Activated T-helper 1 cell treated with anti-CD3 and anti-CD28 coated beads, Interleukin-12 subunit alpha, Interleukin-12 subunit beta, Interleukin-2, Interleukin-4 antibody, amounts not matched to agents 30 ng/mL and 10 ng/mL and 1 ng/mL, durations not matched to agents 14 hours and 24 hours and 36 hours (primary cell): ENCODE results near the gene ACTL7A. TPM values are rescaled to one million over a fixed set of nuclear protein-coding genes. Genes with fewer than 3 reads are reported as not detected.

ENCODE experiments used
- DNase-seq: peaks from one replicate; pipeline ENCODE4 v3.0.0; 2021; ENCODE audit warnings: low spot score
- H3K27ac Mint-ChIP-seq: one replicate; pipeline ENCODE4 v1.8.0; 2021; ENCODE audit warnings: mild to moderate bottlenecking, mixed read lengths
- H3K27me3 Mint-ChIP-seq: one replicate; pipeline ENCODE4 v1.8.0; 2022; ENCODE audit warnings: mild to moderate bottlenecking, moderate library complexity, mixed read lengths; ENCODE audit not compliant: insufficient read depth
- H3K36me3 Mint-ChIP-seq: one replicate; pipeline ENCODE4 v1.8.0; 2021; ENCODE audit warnings: low read depth, mixed read lengths
- H3K4me1 Mint-ChIP-seq: one replicate; pipeline ENCODE4 v1.8.0; 2021; ENCODE audit warnings: low read depth, mixed read lengths
- H3K4me3 Mint-ChIP-seq: one replicate; pipeline ENCODE4 v1.8.0; 2021; ENCODE audit warnings: mild to moderate bottlenecking, moderate library complexity, mixed read lengths
- H3K9me3 Mint-ChIP-seq: one replicate; pipeline ENCODE4 v1.8.0; 2021; ENCODE audit warnings: mixed read lengths
- intact Hi-C: fragments of 100-400 bp; cut with micrococcal nuclease; formaldehyde crosslinking; loops from one replicate; pipeline ENCODE4 v1.15.1; 2024
- total RNA-seq: library from RNA; stranded (reverse); gene quantifications from 2 replicates; pipeline ENCODE4 v1.2.3, GENCODE V29; 2022

ACTL7A gene, protein sequence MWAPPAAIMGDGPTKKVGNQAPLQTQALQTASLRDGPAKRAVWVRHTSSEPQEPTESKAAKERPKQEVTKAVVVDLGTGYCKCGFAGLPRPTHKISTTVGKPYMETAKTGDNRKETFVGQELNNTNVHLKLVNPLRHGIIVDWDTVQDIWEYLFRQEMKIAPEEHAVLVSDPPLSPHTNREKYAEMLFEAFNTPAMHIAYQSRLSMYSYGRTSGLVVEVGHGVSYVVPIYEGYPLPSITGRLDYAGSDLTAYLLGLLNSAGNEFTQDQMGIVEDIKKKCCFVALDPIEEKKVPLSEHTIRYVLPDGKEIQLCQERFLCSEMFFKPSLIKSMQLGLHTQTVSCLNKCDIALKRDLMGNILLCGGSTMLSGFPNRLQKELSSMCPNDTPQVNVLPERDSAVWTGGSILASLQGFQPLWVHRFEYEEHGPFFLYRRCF
- total RNA-seq = not detected in 2 replicates

DNA sequence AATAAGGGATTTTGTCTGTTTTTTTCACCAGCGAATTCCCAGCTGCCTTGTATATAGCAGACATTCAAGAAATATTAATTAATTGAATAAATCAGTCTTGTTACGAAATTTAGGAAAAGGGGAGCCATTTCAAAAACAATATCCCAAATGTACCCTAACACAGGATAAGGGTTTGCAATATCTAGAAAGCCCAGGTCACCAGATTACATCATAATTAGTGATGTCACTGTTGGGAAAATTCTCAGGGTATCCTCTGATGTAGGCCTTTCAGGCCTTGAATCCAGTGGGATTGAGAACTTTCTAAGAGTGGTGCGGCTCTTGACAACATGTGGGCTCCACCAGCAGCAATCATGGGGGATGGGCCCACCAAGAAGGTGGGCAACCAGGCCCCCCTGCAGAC is at the start of gene ACTL7A:
ACTL7A (plus strand) TSS at position 270 of the 400 bp plus-strand sequence; CDS start at position 327, 57 bp downstream.
- Mint-ChIP-seq H3K27ac (no peak within 1 kb of the TSS), H3K4me1 (peaks cover 7% of the 10 kb centered on the region), H3K9me3 (no peaks in the 10 kb centered on the region), H3K36me3 (no peaks in the 10 kb centered on the region), H3K4me3 (no peak within 1 kb of the TSS), H3K27me3 (no peaks in the 10 kb centered on the region)
- no peak for DNase-seq
- intact Hi-C loops = no loop called here

DNA sequence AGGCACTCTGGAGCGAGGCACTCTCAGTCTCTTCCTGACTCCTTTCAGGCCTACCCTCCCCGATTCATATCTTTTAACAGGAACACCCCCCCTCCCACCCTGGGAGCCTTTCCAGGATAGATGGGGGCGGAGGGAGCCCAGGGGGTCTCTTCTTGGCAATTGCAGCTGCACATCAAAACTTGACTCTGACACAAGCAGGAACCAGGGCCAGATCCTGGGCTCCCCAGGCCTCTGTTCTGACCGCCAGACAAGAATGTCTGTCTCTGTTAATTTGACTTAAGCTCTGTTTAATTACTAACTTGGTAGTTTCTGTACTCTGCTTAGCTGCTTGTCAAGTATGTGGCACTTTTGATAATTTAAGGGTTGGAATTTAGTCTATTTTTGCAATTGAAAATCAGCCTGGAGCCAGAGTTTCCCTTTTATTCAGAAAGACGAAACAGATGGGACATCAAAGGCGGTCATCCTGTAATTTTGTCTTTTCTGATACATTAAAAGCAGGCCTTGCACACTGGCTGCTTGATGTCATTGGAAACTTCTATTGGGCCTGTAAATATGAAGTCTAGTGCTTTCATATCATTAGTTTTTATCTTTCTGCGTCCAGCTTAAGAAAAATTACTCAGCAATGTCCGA is 49.6 kb upstream of the ACTL7A start:
- Mint-ChIP-seq H3K9me3 (no peaks in the 10 kb centered on the region), H3K27ac (no peak overlapping the region), H3K4me1 (no peaks in the 10 kb centered on the region), H3K36me3 (no peaks in the 10 kb centered on the region), H3K4me3 (no peak overlapping the region), H3K27me3 (peaks cover 7% of the 10 kb centered on the region)
- intact Hi-C loops = no loop called here
- no peak for DNase-seq

DNA sequence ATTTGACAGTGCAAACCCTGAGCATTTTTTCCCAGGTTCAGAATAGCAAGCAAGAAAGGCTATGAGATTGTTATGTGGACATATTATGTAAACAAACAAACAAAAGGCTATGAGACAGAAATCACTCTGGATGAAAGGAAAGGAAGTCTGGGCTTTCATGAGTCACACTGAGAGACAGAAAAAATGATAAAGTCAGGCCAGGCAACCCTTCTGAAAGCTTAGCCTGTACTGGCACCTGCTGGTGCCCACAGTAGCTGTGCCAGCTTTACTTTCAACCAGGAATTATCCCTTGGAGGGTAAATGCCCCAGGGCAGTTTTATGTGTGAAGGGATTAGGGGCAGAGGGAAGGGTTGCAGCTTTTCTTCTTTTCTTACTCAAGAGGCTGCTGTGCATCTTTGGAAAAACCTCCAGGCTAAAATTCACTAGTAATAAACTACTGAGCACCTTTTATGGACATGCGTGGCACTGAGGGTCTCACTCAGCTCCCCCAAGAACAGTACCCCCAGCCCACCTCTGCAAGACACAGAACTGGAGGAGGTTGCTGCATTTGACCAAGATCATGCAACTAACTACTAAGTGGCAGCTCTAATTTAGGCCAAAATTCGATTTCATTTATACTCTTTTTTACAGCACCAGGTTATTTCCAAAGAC is 48.0 kb upstream of the ACTL7A start:
- Mint-ChIP-seq H3K27me3 (peaks cover 12% of the 10 kb centered on the region), H3K36me3 (no peaks in the 10 kb centered on the region), H3K27ac (no peak overlapping the region), H3K9me3 (no peaks in the 10 kb centered on the region), H3K4me3 (no peak overlapping the region), H3K4me1 (no peaks in the 10 kb centered on the region)
- intact Hi-C loops = no loop called here
- no peak for DNase-seq

DNA sequence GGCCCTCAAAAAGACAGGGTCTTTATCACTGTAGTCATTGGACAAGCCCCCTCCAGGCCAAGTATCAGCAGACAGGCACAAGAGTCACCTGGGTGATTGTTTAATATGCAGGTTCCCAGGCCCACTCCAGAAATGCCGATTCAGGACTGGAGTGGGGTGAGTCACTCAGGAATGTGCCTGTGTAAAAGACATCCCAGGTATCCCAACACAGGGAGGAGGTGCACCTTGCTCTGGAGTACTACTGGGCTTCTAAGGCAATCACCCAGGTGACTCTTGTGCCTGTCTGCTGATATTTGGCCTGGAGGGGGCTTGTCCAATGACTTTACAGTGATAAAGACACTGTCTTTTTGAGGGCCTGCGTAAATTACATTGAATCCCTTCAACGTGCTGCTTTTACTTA is 46.9 kb upstream of the ACTL7A start:
- Mint-ChIP-seq H3K4me1 (no peaks in the 10 kb centered on the region), H3K27me3 (peaks cover 12% of the 10 kb centered on the region), H3K27ac (no peak overlapping the region), H3K9me3 (no peaks in the 10 kb centered on the region), H3K36me3 (no peaks in the 10 kb centered on the region), H3K4me3 (no peak overlapping the region)
- intact Hi-C loops = no loop called here
- no peak for DNase-seq

DNA sequence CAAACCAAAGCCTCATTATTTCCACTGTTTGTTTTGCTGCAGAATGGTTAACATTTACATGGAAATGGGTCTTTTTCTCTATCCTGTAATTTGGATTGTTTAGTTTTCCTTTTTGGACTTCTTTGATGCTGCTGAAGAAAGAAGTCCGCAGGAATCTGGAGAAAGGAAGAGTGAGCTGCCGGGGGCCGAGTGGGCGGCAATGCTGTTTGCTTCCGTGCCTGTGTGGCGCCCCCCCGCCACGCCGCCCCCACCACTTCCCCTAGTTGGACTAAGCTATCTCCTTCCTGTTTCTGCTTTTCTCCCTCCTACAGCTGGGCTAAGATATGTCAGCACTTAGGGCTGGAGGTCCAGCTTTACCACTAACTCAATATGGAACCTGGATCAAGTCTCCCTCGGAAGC is 46.0 kb upstream of the ACTL7A start:
- no peaks in the 10 kb centered on the region for H3K4me1 Mint-ChIP-seq
- DNase-seq = no peak
- H3K36me3 Mint-ChIP-seq = no peaks in the 10 kb centered on the region
- H3K4me3 Mint-ChIP-seq = no peak overlapping the region
- H3K27ac Mint-ChIP-seq = no peak overlapping the region
- intact Hi-C loops = no loop called here
- H3K27me3 Mint-ChIP-seq = peaks cover 13% of the 10 kb centered on the region
- H3K9me3 Mint-ChIP-seq = no peaks in the 10 kb centered on the region

DNA sequence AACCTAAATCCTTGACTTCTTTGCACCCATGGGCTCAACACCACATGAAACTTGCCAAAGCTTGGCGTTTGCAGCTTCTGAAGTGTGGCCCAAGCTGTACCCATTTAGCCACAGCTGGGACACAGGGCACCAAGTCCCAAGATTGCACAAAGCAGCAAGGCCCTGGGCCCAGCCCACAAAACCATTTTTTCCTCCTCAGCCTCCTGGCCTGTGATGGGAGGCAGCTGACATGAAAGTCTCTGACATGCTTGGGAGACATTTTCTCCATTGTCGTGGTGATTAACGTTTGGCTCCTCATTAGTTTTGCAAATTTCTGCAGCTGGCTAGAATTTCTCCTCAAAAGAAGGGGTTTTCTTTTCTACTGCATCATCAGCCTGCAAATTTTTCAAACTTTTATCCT is 38.2 kb upstream of the ACTL7A start:
- no peak overlapping the region for H3K4me3 Mint-ChIP-seq
- no peak overlapping the region for H3K27ac Mint-ChIP-seq
- H3K36me3 Mint-ChIP-seq = no peaks in the 10 kb centered on the region
- no peaks in the 10 kb centered on the region for H3K4me1 Mint-ChIP-seq
- intact Hi-C loops = no loop called here
- H3K9me3 Mint-ChIP-seq = peaks cover 20% of the 10 kb centered on the region
- DNase-seq = no peak
- H3K27me3 Mint-ChIP-seq = peaks cover 6% of the 10 kb centered on the region

DNA sequence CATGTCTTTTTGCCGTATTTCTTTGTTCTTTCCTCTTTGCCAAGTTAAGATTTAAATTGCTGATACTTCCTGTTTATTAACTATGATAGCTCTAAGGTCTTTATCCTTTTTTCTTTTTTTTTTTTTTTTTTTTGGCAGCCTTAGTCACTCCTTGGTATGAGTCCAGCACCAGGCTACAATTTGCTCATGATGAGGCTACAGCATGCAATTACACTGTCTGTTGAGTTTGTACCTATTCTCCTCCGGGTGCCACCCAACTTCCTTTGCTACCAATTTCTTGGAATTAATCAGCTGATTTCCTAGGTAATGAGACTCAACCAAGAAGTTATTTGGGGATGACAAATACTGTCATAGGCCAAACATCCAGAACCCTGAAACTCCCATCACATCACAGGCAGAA is 31.8 kb upstream of the ACTL7A start:
- Mint-ChIP-seq H3K27me3 (peaks cover 5% of the 10 kb centered on the region), H3K9me3 (no peaks in the 10 kb centered on the region), H3K27ac (no peak overlapping the region), H3K4me3 (no peak overlapping the region), H3K36me3 (no peaks in the 10 kb centered on the region), H3K4me1 (peaks cover 12% of the 10 kb centered on the region)
- intact Hi-C loops = no loop called here
- DNase-seq = no peak

DNA sequence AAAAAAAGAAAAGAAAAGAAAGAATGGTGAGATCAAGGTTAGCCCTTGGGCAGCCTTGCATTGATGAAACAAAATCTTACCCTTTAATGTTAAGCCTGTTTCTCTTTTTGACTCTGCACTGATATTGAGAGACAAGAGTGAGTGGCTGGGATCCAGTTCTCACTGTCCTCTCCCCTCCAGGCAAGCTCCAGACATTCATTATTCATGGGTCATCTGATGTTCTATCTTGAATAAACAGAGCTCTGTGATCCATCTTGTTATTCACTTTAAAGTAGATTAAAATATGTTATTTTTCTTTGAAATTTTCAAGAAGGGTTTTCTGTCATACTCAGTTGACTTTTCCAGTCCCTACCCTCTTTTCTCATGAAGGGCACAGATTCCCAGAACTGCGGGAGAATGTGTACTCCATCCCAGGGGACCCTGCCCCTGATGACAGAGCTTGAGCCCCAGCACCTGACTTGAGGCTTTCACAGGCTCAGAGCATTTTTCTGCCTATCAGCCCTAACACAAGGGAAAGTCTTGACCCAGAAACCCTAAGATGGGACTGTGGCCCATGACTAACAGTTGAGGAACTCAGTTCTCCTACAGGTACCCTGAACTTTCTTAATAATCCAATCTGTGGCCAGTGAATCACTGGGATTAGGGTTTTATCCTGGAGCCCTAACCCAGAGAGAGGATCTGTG is 30.4 kb upstream of the ACTL7A start:
- no peak overlapping the region for H3K27ac Mint-ChIP-seq
- no peaks in the 10 kb centered on the region for H3K27me3 Mint-ChIP-seq
- intact Hi-C loops = no loop called here
- H3K4me3 Mint-ChIP-seq = no peak overlapping the region
- no peak for DNase-seq
- H3K4me1 Mint-ChIP-seq = peaks cover 15% of the 10 kb centered on the region
- H3K9me3 Mint-ChIP-seq = no peaks in the 10 kb centered on the region
- H3K36me3 Mint-ChIP-seq = no peaks in the 10 kb centered on the region

DNA sequence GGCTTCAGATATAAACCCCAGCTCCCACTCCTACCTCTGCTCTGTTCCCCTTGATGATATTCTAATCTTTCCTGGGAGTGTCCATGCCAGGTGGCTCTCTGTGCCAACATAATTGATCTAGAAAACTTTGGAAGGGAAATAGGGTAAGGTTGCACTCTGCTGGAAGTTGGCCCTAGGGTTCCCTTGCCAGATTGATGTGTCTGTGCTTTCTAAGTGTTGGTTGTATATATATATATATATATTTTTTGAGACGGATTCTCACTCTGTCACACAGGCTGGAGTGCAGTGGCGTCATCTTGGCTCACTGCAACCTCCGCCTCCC is 29.9 kb upstream of the ACTL7A start:
- DNase-seq = no peak
- H3K9me3 Mint-ChIP-seq = no peaks in the 10 kb centered on the region
- H3K27me3 Mint-ChIP-seq = no peaks in the 10 kb centered on the region
- H3K4me1 Mint-ChIP-seq = peaks cover 15% of the 10 kb centered on the region
- H3K36me3 Mint-ChIP-seq = no peaks in the 10 kb centered on the region
- no peak overlapping the region for H3K27ac Mint-ChIP-seq
- intact Hi-C loops = no loop called here
- H3K4me3 Mint-ChIP-seq = no peak overlapping the region

DNA sequence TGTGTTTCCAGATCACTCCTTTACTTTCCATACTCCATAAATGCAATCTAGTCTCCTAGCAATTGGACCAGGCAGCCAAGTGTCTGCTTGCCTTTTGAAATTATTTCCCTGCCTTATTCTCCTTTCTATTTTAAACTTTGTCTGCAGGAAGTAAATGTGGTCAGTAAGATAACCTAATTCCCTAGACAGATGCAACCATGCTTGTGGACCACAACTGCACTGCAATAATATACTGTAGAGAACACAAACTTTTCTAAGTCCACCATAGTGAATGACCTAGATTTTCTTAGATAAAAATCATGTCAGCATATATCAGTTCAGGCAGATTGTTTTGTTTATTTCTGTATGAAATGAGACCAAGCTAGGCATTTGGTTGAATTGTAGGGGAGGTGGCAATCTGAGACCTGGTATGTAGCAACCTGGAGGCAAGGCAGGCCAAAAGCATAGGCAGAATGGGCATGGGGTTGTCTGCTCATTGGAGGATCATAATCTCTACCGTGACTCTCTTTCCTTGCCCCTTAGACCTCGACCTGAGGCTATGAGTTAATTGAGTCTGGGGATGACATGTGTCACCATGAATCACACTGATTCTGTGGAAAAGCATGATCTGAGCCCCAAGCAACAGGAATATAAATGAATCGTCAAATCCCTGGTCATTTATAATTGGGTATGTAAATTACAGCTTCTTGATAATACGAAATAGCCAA is 27.0 kb upstream of the ACTL7A start:
- Mint-ChIP-seq H3K27me3 (no peaks in the 10 kb centered on the region), H3K4me1 (peaks cover 15% of the 10 kb centered on the region), H3K36me3 (no peaks in the 10 kb centered on the region), H3K4me3 (no peak overlapping the region), H3K27ac (no peak overlapping the region), H3K9me3 (no peaks in the 10 kb centered on the region)
- no peak for DNase-seq
- intact Hi-C loops = no loop called here

DNA sequence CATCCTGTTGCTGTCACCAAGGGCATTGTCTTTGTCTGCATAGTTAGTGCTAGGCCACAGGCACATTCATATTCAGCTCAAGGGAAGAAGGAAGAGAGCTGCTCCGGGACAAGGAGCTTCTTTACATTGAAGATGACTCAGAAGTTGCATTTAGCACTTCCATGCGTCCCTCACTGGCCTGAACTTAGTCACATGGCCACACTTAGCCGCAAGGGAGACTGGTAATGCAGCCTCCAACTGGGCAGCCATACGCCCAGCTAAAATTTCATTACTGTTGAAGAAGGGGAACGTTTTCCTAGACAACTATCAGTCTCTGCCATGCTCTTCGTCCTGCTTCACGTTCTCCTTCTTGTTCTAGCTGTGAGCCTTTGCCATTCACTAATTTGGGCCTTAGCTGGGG is 26.2 kb upstream of the ACTL7A start:
- Mint-ChIP-seq H3K4me3 (no peak overlapping the region), H3K27ac (no peak overlapping the region), H3K27me3 (no peaks in the 10 kb centered on the region), H3K36me3 (no peaks in the 10 kb centered on the region), H3K9me3 (no peaks in the 10 kb centered on the region), H3K4me1 (peaks cover 9% of the 10 kb centered on the region)
- intact Hi-C loops = no loop called here
- no peak for DNase-seq

DNA sequence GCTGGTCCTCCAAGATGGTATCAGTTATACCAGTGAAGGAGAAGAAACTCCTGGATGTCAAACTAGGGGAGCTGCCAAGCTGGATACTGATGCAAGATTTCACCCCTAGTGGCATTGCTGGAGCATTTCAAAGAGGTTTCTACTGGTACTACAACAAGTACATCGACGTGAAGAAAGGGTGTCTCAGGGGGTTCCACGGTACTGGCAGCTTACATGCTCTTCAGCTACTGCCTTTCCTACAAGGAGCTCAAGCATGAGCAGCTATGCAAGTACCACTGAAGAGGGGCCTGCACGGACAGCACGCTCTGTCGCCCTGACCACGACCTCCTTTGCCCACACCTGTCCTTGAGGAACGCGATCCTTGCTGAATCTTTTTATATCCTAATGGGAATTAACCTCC is 25.7 kb upstream of the ACTL7A start:
- Mint-ChIP-seq H3K9me3 (no peaks in the 10 kb centered on the region), H3K4me1 (peaks cover 9% of the 10 kb centered on the region), H3K4me3 (no peak overlapping the region), H3K36me3 (no peaks in the 10 kb centered on the region), H3K27me3 (no peaks in the 10 kb centered on the region), H3K27ac (no peak overlapping the region)
- no peak for DNase-seq
- intact Hi-C loops = no loop called here
